ENCODE results near the gene MT1E.

MT1E gene

DNA sequence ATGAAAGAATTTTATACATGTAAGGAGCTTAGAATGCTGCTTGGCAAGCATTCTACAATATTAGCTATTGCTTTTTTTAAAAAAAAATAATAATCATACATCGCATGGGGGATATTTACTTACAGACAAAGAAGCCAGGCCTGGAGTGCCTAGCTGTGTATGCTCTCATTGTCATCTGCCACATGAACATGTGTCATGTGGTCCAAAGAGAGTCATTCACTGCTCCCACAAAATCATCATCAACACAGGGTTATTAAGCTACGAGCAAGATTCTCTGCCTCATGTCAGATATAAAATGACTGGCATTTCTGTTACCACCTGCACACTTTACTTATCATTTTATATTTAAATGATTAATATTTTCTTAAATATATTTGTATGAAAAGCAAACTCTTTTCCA is 1.9 kb upstream of the MT1E start:
- H2AFZ ChIP-seq (ENCODE audit: low read depth, low read length): no peak overlapping the region
- DNase-seq: no peak
- H3K4me2 ChIP-seq (ENCODE audit: low read length, poor library complexity, severe bottlenecking): no peak overlapping the region
- no peaks in the 10 kb centered on the region for H3K9me3 ChIP-seq (ENCODE audit: control insufficient read depth, low read length)
- H3K79me1 ChIP-seq (replicated peaks; ENCODE audit: low read length, poor library complexity, severe bottlenecking): peaks cover 1% of the 10 kb centered on the region
- no peaks in the 10 kb centered on the region for H3K27me3 ChIP-seq (ENCODE audit: control insufficient read depth in 1 of 2, insufficient read depth in 1 of 2, low read length in 2 of 2)
- 100% methylated on average over 1 of the region's 2 CpGs for WGBS
- no peak overlapping the region for H2BK5ac ChIP-seq (ENCODE audit: low read depth, low read length, poor library complexity, severe bottlenecking)
- H2BK12ac ChIP-seq (ENCODE audit: low read length in 2 of 2): peak overlapping the region in 1 of 2 experiments; percentile 47
- H2AK5ac ChIP-seq (ENCODE audit: low read length, severe bottlenecking): no peak overlapping the region
- no peak overlapping the region for H2BK15ac ChIP-seq (ENCODE audit: low read depth, poor library complexity, severe bottlenecking)
- H4K91ac ChIP-seq (ENCODE audit: low read length): no peak overlapping the region
- H3K9ac ChIP-seq (ENCODE audit: low read length): no peak overlapping the region
- H3K23ac ChIP-seq (ENCODE audit: low read length in 2 of 2): no peak overlapping the region
- no peaks in the 10 kb centered on the region for H3K36me3 ChIP-seq (ENCODE audit: control insufficient read depth in 1 of 2, insufficient read depth in 2 of 2, low read depth in 1 of 2, low read length in 2 of 2)
- H3K4ac ChIP-seq (ENCODE audit: low read depth in 1 of 2, low read length in 2 of 2): no peak overlapping the region
- H3K27ac ChIP-seq (ENCODE audit: low read length, poor library complexity, severe bottlenecking): no peak overlapping the region
- no peak overlapping the region for H3K18ac ChIP-seq (ENCODE audit: low read depth in 1 of 2, low read length in 2 of 2)
- no peak overlapping the region for H3K4me3 ChIP-seq (ENCODE audit: insufficient read depth in 1 of 2, low read depth in 1 of 2, low read length in 2 of 2)
- no peak overlapping the region for H3K14ac ChIP-seq (ENCODE audit: low read length in 2 of 2)
- H4K8ac ChIP-seq (ENCODE audit: low read length): no peak overlapping the region
- peaks cover 22% of the 10 kb centered on the region for H3K4me1 ChIP-seq (ENCODE audit: control insufficient read depth, insufficient read depth, low read depth, low read length)
- H2BK120ac ChIP-seq (ENCODE audit: low read depth, low read length): no peak overlapping the region

DNA sequence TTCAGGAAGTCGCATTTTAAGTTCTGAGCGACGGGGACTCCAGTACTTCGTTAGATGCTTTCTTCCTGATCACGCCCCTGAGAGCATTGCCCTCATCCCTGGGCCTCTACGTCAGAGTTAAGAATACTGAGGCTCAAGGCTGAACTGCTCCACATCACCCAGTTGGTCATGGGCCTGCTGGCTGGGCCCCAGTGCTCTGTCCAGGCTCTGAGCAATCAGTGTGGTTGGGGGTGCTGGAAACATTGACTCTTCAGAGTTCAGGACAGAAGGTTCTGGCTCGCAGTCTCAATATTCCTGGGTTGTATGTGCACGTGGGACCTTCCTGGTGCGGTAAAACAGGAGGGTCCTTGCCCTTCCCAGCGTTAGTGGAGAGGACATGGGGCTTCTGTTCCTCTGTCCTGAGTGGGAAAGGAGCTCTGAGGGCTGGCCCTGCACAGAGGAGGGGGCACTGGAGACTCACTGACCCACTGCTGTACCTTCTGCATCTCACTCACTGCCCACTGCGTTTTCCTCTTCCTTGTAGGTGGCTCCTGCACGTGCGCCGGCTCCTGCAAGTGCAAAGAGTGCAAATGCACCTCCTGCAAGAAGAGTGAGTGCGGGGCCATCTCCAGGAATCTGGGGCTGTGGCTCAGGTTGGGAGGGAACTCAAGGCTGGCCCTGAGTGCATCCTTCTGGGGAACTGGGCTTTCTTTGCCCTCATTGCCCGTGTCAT is 518 bp downstream of the MT1E start:
- H3K27me3 ChIP-seq (ENCODE audit: control insufficient read depth in 1 of 2, insufficient read depth in 1 of 2, low read length in 2 of 2): peaks cover 0 to 1% of the 10 kb centered on the region in 2 experiments
- H2BK5ac ChIP-seq (ENCODE audit: low read depth, low read length, poor library complexity, severe bottlenecking): no peak overlapping the region
- H2BK15ac ChIP-seq (ENCODE audit: low read depth, poor library complexity, severe bottlenecking): peak overlapping the region; percentile 65
- H2AFZ ChIP-seq (ENCODE audit: low read depth, low read length): peak overlapping the region; percentile 68
- peaks cover 22% of the 10 kb centered on the region for H3K4me1 ChIP-seq (ENCODE audit: control insufficient read depth, insufficient read depth, low read depth, low read length)
- peak overlapping the region in 1 of 2 experiments; percentile 96 for H3K14ac ChIP-seq (ENCODE audit: low read length in 2 of 2)
- H3K23ac ChIP-seq (ENCODE audit: low read length in 2 of 2): peak overlapping the region in 1 of 2 experiments; percentile 23
- peak overlapping the region; percentile 34 for H4K91ac ChIP-seq (ENCODE audit: low read length)
- peak overlapping the region; percentile 61 to 81 for H3K4me3 ChIP-seq (ENCODE audit: insufficient read depth in 1 of 2, low read depth in 1 of 2, low read length in 2 of 2)
- peak; percentile 91 for DNase-seq
- H2BK120ac ChIP-seq (ENCODE audit: low read depth, low read length): no peak overlapping the region
- 16% methylated on average over 13 of the region's 16 CpGs for WGBS
- H4K8ac ChIP-seq (ENCODE audit: low read length): peak overlapping the region; percentile 79
- H3K36me3 ChIP-seq (ENCODE audit: control insufficient read depth in 1 of 2, insufficient read depth in 2 of 2, low read depth in 1 of 2, low read length in 2 of 2): no peaks in the 10 kb centered on the region
- peak overlapping the region; percentile 61 for H2AK5ac ChIP-seq (ENCODE audit: low read length, severe bottlenecking)
- H3K18ac ChIP-seq (ENCODE audit: low read depth in 1 of 2, low read length in 2 of 2): peak overlapping the region; percentile 82 to 90
- H3K4me2 ChIP-seq (ENCODE audit: low read length, poor library complexity, severe bottlenecking): peak overlapping the region; percentile 76
- peak overlapping the region; percentile 94 for H3K9ac ChIP-seq (ENCODE audit: low read length)
- H3K27ac ChIP-seq (ENCODE audit: low read length, poor library complexity, severe bottlenecking): peak overlapping the region; percentile 55
- H3K4ac ChIP-seq (ENCODE audit: low read depth in 1 of 2, low read length in 2 of 2): peak overlapping the region; percentile 63 to 66
- no peaks in the 10 kb centered on the region for H3K79me1 ChIP-seq (replicated peaks; ENCODE audit: low read length, poor library complexity, severe bottlenecking)
- H2BK12ac ChIP-seq (ENCODE audit: low read length in 2 of 2): peak overlapping the region; percentile 91 to 92
- H3K9me3 ChIP-seq (ENCODE audit: control insufficient read depth, low read length): no peaks in the 10 kb centered on the region

DNA sequence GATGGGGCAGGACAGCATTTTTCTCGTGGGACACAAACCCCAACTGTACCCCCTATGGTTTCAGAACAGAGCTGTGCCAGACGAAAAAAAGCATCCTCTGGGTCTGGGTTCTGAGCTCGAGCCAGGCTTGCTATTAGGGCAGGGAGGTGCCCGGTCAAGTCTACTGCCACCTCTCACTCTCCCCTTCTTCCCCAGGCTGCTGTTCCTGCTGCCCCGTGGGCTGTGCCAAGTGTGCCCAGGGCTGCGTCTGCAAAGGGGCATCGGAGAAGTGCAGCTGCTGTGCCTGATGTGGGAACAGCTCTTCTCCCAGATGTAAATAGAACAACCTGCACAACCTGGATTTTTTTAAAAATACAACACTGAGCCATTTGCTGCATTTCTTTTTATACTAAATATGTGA is 1.1 kb downstream of the MT1E start:
- WGBS: 45% methylated on average over 6 of the region's 7 CpGs
- H2AK5ac ChIP-seq (ENCODE audit: low read length, severe bottlenecking): no peak overlapping the region
- H3K9ac ChIP-seq (ENCODE audit: low read length): peak overlapping the region; percentile 94
- no peak for DNase-seq
- H3K36me3 ChIP-seq (ENCODE audit: control insufficient read depth in 1 of 2, insufficient read depth in 2 of 2, low read depth in 1 of 2, low read length in 2 of 2): no peaks in the 10 kb centered on the region
- H4K91ac ChIP-seq (ENCODE audit: low read length): peak overlapping the region; percentile 64
- no peak overlapping the region for H4K8ac ChIP-seq (ENCODE audit: low read length)
- H3K9me3 ChIP-seq (ENCODE audit: control insufficient read depth, low read length): no peaks in the 10 kb centered on the region
- no peak overlapping the region for H2BK120ac ChIP-seq (ENCODE audit: low read depth, low read length)
- H3K4ac ChIP-seq (ENCODE audit: low read depth in 1 of 2, low read length in 2 of 2): peak overlapping the region; percentile 22 to 46
- H3K27ac ChIP-seq (ENCODE audit: low read length, poor library complexity, severe bottlenecking): peak overlapping the region; percentile 72
- peaks cover 22% of the 10 kb centered on the region for H3K4me1 ChIP-seq (ENCODE audit: control insufficient read depth, insufficient read depth, low read depth, low read length)
- H2BK12ac ChIP-seq (ENCODE audit: low read length in 2 of 2): peak overlapping the region in 1 of 2 experiments; percentile 79
- H2BK15ac ChIP-seq (ENCODE audit: low read depth, poor library complexity, severe bottlenecking): no peak overlapping the region
- H3K18ac ChIP-seq (ENCODE audit: low read depth in 1 of 2, low read length in 2 of 2): peak overlapping the region in 1 of 2 experiments; percentile 79
- H3K4me2 ChIP-seq (ENCODE audit: low read length, poor library complexity, severe bottlenecking): peak overlapping the region; percentile 51
- H3K4me3 ChIP-seq (ENCODE audit: insufficient read depth in 1 of 2, low read depth in 1 of 2, low read length in 2 of 2): peak overlapping the region in 1 of 2 experiments; percentile 81
- peaks cover 0 to 5% of the 10 kb centered on the region in 2 experiments for H3K27me3 ChIP-seq (ENCODE audit: control insufficient read depth in 1 of 2, insufficient read depth in 1 of 2, low read length in 2 of 2)
- no peaks in the 10 kb centered on the region for H3K79me1 ChIP-seq (replicated peaks; ENCODE audit: low read length, poor library complexity, severe bottlenecking)
- no peak overlapping the region for H2BK5ac ChIP-seq (ENCODE audit: low read depth, low read length, poor library complexity, severe bottlenecking)
- H3K14ac ChIP-seq (ENCODE audit: low read length in 2 of 2): peak overlapping the region in 1 of 2 experiments; percentile 6
- no peak overlapping the region for H2AFZ ChIP-seq (ENCODE audit: low read depth, low read length)
- H3K23ac ChIP-seq (ENCODE audit: low read length in 2 of 2): no peak overlapping the region

GRCh38 chr16:56628486-56629350 is 3.1 kb downstream of the MT1E start:
- Histone ChIP-seq H3K4ac (ENCODE audit: low read depth in 1 of 2, low read length in 2 of 2) (no peak overlapping the region), H2AFZ (ENCODE audit: low read depth, low read length) (no peak overlapping the region), H2BK12ac (ENCODE audit: low read length in 2 of 2) (peak overlapping the region in 1 of 2 experiments; percentile 59), H4K91ac (ENCODE audit: low read length) (no peak overlapping the region), H3K18ac (ENCODE audit: low read depth in 1 of 2, low read length in 2 of 2) (peak overlapping the region in 1 of 2 experiments; percentile 46), H2BK15ac (ENCODE audit: low read depth, poor library complexity, severe bottlenecking) (no peak overlapping the region), H3K4me2 (ENCODE audit: low read length, poor library complexity, severe bottlenecking) (no peak overlapping the region), H3K14ac (ENCODE audit: low read length in 2 of 2) (no peak overlapping the region), H3K36me3 (ENCODE audit: control insufficient read depth in 1 of 2, insufficient read depth in 2 of 2, low read depth in 1 of 2, low read length in 2 of 2) (no peaks in the 10 kb centered on the region), H3K27me3 (ENCODE audit: control insufficient read depth in 1 of 2, insufficient read depth in 1 of 2, low read length in 2 of 2) (peaks cover 0 to 18% of the 10 kb centered on the region in 2 experiments), H3K9me3 (ENCODE audit: control insufficient read depth, low read length) (no peaks in the 10 kb centered on the region), H3K23ac (ENCODE audit: low read length in 2 of 2) (no peak overlapping the region), H3K9ac (ENCODE audit: low read length) (no peak overlapping the region), H3K79me1 (replicated peaks; ENCODE audit: low read length, poor library complexity, severe bottlenecking) (no peaks in the 10 kb centered on the region), H2BK5ac (ENCODE audit: low read depth, low read length, poor library complexity, severe bottlenecking) (no peak overlapping the region), H3K27ac (ENCODE audit: low read length, poor library complexity, severe bottlenecking) (no peak overlapping the region), H2AK5ac (ENCODE audit: low read length, severe bottlenecking) (no peak overlapping the region), H4K8ac (ENCODE audit: low read length) (no peak overlapping the region), H3K4me3 (ENCODE audit: insufficient read depth in 1 of 2, low read depth in 1 of 2, low read length in 2 of 2) (no peak overlapping the region), H3K4me1 (ENCODE audit: control insufficient read depth, insufficient read depth, low read depth, low read length) (peaks cover 28% of the 10 kb centered on the region), H2BK120ac (ENCODE audit: low read depth, low read length) (no peak overlapping the region)
- DNase-seq: no peak
- 81% methylated on average over 9 of the region's 9 CpGs for WGBS

All from mesenchymal stem cell (in vitro differentiated cells and primary cell).